Neural cell (in vitro differentiated cells): Measurements from ENCODE around the gene KPRP. TPM values are rescaled to one million over a fixed set of nuclear protein-coding genes. Genes with fewer than 3 reads are reported as not detected.

ENCODE experiments used
- H2AFZ ChIP-seq: fragments of 200-600, 300-800 bp; sonication (generic), shearing (Covaris generic); 2 replicates; pipeline ENCODE4 v1.6.0; 2014; ENCODE audit warnings: low read depth, mild to moderate bottlenecking, antibody characterized with exemption, low read length, moderate library complexity
- H3F3A ChIP-seq: fragments of 200-600 bp; shearing (Covaris generic); 2 replicates; pipeline ENCODE4 v1.6.1; 2016; ENCODE audit warnings: mild to moderate bottlenecking, moderate library complexity, mixed read lengths, antibody characterized with exemption, low read length; ENCODE audit not compliant: insufficient read depth, poor library complexity, severe bottlenecking
- H3K27ac ChIP-seq: fragments of 200-600, 300-800 bp; sonication (generic), shearing (Covaris generic); 2 replicates; pipeline ENCODE4 v1.5.1; 2014; ENCODE audit warnings: mild to moderate bottlenecking, low read length, moderate library complexity
- H3K27me3 ChIP-seq: fragments of 300-800, 200-600 bp; sonication (generic), shearing (Covaris generic); 2 replicates; pipeline ENCODE4 v1.6.0; 2014; ENCODE audit warnings: mild to moderate bottlenecking, low read depth, low read length, moderate library complexity; ENCODE audit not compliant: insufficient read depth
- H3K36me3 ChIP-seq: fragments of 300-800, 200-600 bp; sonication (generic), shearing (Covaris generic); 2 replicates; pipeline ENCODE4 v1.5.1; 2014; ENCODE audit warnings: mild to moderate bottlenecking, antibody characterized with exemption, low read length, moderate library complexity; ENCODE audit not compliant: insufficient read depth
- H3K4me2 ChIP-seq: fragments of 300-800, 200-600 bp; sonication (generic), shearing (Covaris generic); 2 replicates; pipeline ENCODE4 v1.6.0; 2014; ENCODE audit warnings: mild to moderate bottlenecking, low read length
- H3K4me3 ChIP-seq: fragments of 300-800, 200-600 bp; sonication (generic), shearing (Covaris generic); 2 replicates; pipeline ENCODE4 v1.5.1; 2014; ENCODE audit warnings: mild to moderate bottlenecking, low read length, moderate library complexity
- H3K79me2 ChIP-seq: fragments of 200-600 bp; shearing (Covaris generic); replicated peaks from 2 replicates; pipeline ENCODE4 v1.6.0; 2014; ENCODE audit warnings: mild to moderate bottlenecking, low read length, moderate library complexity; ENCODE audit not compliant: insufficient read depth
- H3K9ac ChIP-seq: fragments of 300-800, 200-600 bp; sonication (generic), shearing (Covaris generic); 2 replicates; pipeline ENCODE4 v1.6.1; 2016; ENCODE audit warnings: mild to moderate bottlenecking, low read length, mixed read lengths
- H3K9me2 ChIP-seq: fragments of 200-600 bp; shearing (Covaris generic); 2 replicates; pipeline ENCODE4 v1.6.1; 2016; ENCODE audit warnings: mild to moderate bottlenecking, low read length, mixed read lengths; ENCODE audit not compliant: insufficient read depth
- H3K9me3 ChIP-seq: fragments of 200-600, 300-800 bp; sonication (generic), shearing (Covaris generic); 2 replicates; pipeline ENCODE4 v1.6.1; 2016; ENCODE audit warnings: mild to moderate bottlenecking, mixed run types, low read length, moderate library complexity, mixed read lengths
- H4K20me1 ChIP-seq: fragments of 200-600 bp; shearing (Covaris generic); 2 replicates; pipeline ENCODE4 v1.6.1; 2016; ENCODE audit warnings: mild to moderate bottlenecking, mixed run types; ENCODE audit not compliant: insufficient read depth
- CTCF ChIP-seq: fragments of 450-650 bp; IDR thresholded peaks from 2 replicates; pipeline ENCODE4 v1.5.1; 2014; ENCODE audit warnings: antibody characterized with exemption, mild to moderate bottlenecking, moderate library complexity; ENCODE audit not compliant: poor library complexity, severe bottlenecking
- EP300 ChIP-seq: fragments of 450-650 bp; conservative IDR thresholded peaks from 2 replicates; pipeline ENCODE4 v1.6.1; 2014; ENCODE audit warnings: antibody characterized with exemption, mild to moderate bottlenecking, moderate library complexity; ENCODE audit not compliant: poor library complexity, severe bottlenecking
- EZH2 ChIP-seq: fragments of 200-600, 300-800 bp; shearing (Covaris generic), sonication (generic); IDR thresholded peaks from 2 replicates; pipeline ENCODE4 v1.6.1; 2014; ENCODE audit warnings: antibody characterized with exemption, low read length, borderline replicate concordance, mild to moderate bottlenecking; ENCODE audit not compliant: insufficient read depth, poor library complexity, severe bottlenecking
- MXI1 ChIP-seq: fragments of 450-650 bp; conservative IDR thresholded peaks from 2 replicates; pipeline ENCODE4 v1.6.1; 2014; ENCODE audit warnings: antibody characterized with exemption, mild to moderate bottlenecking; ENCODE audit not compliant: poor library complexity, severe bottlenecking
- POLR2AphosphoS5 ChIP-seq: IDR thresholded peaks from 2 replicates; pipeline ENCODE4 v1.6.1; 2012
- RAD21 ChIP-seq: fragments of 450-650 bp; conservative IDR thresholded peaks from 2 replicates; pipeline ENCODE4 v1.6.1; 2014; ENCODE audit warnings: antibody characterized with exemption, mild to moderate bottlenecking, moderate library complexity
- REST ChIP-seq: IDR thresholded peaks from 2 replicates; pipeline ENCODE4 v1.6.1; 2012; ENCODE audit warnings: borderline replicate concordance
- SMC3 ChIP-seq: fragments of 450-650 bp; conservative IDR thresholded peaks from 2 replicates; pipeline ENCODE4 v1.6.1; 2014; ENCODE audit warnings: antibody characterized with exemption, mild to moderate bottlenecking, moderate library complexity; ENCODE audit not compliant: poor library complexity
- TAF1 ChIP-seq: IDR thresholded peaks from 2 replicates; pipeline ENCODE4 v1.6.1; 2012; ENCODE audit warnings: low read depth
- polyA plus RNA-seq: library from polyadenylated mRNA; depleted of rRNA; stranded (reverse); fragments of >200 nt; gene quantifications from 2 replicates; pipeline ENCODE4 v1.2.3, GENCODE V29; 2014

KPRP gene
- polyA plus RNA-seq, 1 donor from 2014 or later = not detected

- Histone ChIP-seq H3K36me3 (no peaks in the 10 kb centered on the region), H3K79me2 (no peaks in the 10 kb centered on the region), H3K9me2 (no peaks in the 10 kb centered on the region), H3K27me3 (no peaks in the 10 kb centered on the region), H2AFZ (no peak overlapping the region), H4K20me1 (no peaks in the 10 kb centered on the region), H3K27ac (no peak overlapping the region), H3F3A (no peaks in the 10 kb centered on the region), H3K4me2 (no peak overlapping the region), H3K4me3 (no peak overlapping the region), H3K9ac (no peak overlapping the region), H3K9me3 (no peaks in the 10 kb centered on the region)
- no peak for TF ChIP-seq TAF1
- no peak for TF ChIP-seq POLR2AphosphoS5
These were observed 18.0 kb upstream of the KPRP start for GRCh38 chr1:152739841-152740240.

GRCh38 chr1:152741656-152742055 lies 16.2 kb upstream of the KPRP start:
- Histone ChIP-seq H3F3A (no peaks in the 10 kb centered on the region), H3K4me2 (no peak overlapping the region), H3K9me2 (no peaks in the 10 kb centered on the region), H2AFZ (no peak overlapping the region), H3K27me3 (no peaks in the 10 kb centered on the region), H3K4me3 (no peak overlapping the region), H3K79me2 (no peaks in the 10 kb centered on the region), H3K9ac (no peak overlapping the region), H3K9me3 (no peaks in the 10 kb centered on the region), H4K20me1 (no peaks in the 10 kb centered on the region), H3K27ac (no peak overlapping the region), H3K36me3 (no peaks in the 10 kb centered on the region)
- TF ChIP-seq TAF1 (no peak), CTCF (no peak), SMC3 (no peak), RAD21 (no peak), EP300 (no peak), POLR2AphosphoS5 (no peak), MXI1 (no peak), EZH2 (no peak), REST (no peak)
